GM19023 (cell line): ENCODE data around the gene OLFML3.
"Not testable (repeated sequence)": the region's sequence is repeated elsewhere in the genome, so short reads cannot be mapped to it uniquely, and the experiment has no call there.

Experiments
- ATAC-seq: cut with Tn5 transposase; IDR thresholded peaks from one replicate; pipeline ENCODE4 v1.9.1; 2021; ENCODE audit warnings: mild to moderate bottlenecking, moderate library complexity; ENCODE audit not compliant: unreplicated experiment

OLFML3 gene

DNA sequence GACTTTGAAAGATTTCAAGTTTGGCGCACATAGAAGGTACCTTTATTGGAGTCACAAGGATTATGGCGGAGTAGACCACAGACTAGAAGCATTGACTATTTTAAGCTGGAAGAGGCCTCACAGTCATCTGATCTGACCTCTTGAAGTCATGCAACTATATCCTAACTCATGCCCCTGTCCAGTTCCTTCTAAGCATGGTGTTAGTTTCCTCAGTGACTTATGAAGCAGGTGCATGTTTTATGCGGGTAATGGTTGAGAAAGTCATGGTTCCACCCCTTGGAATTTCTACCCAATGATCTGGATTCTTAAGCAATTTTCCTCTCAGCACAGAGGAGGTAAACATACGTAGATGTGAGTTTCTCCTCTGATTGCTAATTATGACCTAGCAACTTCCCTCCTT, 11.7 kb downstream of the OLFML3 start:
- no peak for ATAC-seq

DNA sequence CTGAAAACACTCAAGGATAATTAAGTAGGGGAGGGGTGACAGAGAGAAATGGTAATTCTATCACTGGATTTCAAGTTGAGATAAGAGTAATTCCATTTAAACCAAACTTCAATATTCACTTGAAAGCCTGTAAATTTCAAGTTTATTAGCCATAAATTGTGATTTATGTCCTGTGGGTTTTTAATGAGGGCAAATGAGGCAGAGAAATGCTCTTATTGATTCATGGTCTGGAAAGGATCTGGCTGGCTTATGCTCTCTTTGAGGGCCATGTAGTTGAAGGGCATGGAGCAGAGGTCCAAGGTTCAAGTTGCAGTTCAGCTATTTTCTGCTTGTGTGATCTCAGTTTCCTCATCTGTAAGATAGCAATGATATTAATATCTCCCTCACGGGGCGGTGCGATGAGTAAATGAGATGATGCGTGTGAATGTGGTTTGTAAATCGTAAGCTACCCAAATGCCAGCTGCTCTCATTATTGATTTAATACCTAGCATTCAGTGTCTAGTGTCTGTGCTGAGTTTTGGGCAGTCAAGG, 12.3 kb downstream of the OLFML3 start:
- no peak for ATAC-seq

DNA sequence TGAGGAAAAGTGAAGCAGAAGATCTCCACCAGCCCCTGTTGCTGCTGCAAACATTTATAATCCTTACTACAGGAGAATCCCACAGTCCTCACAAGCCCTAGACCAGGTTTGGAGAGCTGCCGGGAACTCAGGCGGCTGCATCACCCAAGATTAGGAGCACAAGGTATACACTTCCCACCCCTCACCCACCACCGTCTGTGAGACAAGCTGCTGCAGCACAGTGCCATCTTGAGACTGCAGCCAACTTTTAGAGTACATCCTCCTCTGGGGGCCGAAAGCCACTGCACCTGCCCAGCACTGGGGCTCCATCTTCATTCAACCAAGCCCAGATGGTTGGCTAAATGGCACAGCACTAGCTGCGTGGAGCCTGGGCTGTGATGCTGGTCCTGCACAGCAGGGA, 13.8 kb downstream of the OLFML3 start:
- no peak for ATAC-seq

DNA sequence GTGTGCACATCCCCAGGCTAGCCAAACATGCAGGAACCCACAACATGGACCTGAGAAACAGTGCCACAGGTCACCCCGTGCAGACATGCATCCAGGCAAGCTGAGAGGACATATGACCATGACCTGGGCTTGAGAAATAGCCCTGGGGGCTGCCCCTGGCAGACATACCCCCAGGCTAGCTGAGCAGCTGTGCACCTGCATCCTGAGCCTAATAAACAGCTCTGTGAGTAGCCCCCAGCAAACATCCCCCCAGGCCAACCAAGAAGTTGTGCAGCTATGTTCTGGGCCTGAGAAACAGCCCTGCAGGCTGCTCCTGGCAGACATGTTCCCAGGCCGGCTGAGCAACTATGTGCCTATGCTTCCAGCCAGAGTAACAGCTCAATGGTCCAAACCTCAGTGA, 14.5 kb downstream of the OLFML3 start:
- no peak for ATAC-seq

DNA sequence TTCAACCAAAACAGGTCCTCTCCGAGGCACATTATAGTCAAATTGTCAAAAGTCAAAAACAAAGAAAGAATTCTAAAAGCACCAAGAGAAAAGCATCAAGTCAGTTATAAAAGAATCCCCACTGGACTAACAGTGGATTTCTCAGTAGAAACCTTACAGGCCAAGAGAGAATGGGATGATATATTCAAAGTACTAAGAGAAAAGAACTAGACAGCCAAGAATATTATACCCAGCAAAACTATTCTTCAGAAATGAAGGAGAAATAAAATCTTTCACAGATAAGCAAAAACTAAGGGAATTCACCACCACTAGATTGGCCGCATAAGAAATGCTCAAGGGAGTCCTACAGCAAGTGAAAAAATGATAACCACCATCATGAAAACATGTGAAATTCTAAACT, 16.1 kb downstream of the OLFML3 start:
- ATAC-seq = no peak

DNA sequence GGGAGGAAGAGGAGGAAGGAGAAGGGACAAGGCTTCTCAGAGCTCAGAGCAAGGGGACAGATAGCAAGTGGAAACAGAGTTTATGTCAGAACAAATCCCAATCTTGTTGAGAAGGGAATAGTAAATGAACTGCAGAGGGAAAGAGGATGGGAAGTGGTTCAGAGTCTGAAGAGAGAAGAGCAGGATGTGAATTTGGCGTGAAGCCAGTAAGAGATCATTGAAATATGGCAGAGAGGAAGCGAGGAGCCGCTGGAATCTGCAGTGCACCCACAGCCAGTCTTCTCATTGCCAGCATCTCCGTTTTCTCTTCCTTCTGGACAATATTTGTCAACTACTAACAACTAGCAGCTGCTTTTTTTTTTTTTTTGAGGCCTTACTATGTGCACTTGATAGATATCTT, 19.1 kb downstream of the OLFML3 start:
- ATAC-seq = no peak

DNA sequence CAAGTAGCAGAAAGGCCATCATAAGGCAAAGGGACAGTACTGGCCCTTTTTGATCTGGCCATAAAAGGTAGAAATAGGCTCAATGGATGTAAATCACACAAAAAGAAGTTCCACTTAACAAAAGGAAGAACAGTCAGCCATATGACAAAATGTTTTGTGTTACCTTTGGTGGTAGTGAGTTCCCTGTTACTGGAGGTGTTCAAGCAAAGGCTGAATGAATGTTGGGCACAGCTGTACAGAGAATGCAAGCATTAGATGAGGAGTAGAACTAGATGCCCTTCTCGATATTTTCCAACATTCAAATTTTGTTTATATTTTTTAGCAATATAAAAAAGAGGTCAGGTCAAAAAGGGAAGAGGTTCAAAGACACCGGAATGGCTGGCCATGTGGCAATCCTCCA, 20.0 kb downstream of the OLFML3 start:
- no peak for ATAC-seq

DNA sequence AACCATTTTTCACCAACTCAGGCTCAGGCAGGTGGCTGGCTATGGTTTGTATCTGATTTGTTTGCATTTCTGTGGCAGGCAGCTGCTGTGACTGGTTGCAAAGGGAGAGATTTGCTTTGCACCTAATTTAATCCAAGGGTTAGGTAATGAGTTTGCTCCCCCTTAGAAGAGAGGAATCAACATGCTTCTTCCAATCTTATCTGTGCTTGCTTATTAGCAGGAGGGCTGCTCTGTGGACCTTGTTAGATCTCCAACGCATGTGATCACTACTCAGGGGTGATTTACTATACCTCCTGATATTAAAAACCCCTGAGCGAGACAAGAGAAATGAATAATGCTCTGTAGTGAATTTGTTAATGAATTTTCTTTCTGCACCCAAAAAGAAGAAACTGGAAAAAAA, 20.5 kb downstream of the OLFML3 start:
- no peak for ATAC-seq

DNA sequence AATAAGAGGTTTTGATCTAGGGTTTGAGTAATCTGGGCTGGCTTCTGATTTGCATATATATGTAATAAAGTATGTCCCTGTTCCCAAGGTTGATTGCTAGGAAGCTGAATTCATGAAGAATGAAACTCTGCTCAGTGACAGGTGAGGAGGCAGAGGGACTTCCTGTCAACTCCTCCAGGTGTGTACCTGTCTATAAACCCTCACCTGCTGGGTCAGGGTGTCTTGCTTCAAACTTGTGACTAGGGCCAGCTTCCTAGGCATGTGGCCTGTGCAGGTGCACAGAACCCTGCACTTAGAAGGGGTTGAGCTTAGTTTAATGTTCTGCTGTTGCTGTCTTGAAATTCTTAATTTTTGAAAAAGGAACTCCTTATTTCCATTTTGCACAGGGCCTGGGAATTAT, 21.1 kb downstream of the OLFML3 start:
- no peak for ATAC-seq

DNA sequence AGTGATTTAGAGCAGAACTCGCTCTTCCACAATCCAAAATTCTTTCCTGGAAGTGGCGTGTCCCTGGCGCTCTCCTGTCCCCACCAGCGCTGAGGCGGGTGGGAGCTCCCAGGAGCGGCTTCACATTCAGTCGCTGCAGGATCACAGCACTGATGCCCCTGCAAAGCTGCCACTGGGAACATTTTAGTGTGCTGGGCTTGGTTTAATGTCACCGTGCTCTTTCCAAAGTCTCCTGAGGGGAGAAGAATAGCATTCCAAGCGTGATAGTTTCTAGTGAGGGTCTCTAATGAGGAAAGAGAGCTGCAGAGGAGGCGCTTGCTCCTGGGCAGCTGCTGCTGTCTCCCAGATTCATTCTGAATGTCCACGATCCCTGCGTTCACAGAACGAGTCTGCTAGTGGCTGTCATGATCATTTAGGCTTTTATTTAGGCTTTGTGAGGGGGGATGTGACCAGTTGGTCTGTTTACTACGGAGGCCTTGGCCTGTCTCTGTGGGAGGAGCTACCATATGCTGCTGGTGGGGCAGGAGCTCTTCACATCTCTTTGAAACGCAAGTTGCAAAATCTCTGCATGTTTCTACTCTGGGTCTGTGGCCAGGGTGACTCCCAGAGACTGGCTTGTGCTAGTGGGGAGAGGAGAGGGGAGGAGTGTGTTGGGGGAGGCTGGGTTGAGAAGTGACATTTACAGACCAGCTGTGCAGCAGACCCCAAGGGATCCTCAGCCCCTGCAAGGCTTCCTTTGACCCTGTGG, 23.4 kb downstream of the OLFML3 start:
- no peak for ATAC-seq

DNA sequence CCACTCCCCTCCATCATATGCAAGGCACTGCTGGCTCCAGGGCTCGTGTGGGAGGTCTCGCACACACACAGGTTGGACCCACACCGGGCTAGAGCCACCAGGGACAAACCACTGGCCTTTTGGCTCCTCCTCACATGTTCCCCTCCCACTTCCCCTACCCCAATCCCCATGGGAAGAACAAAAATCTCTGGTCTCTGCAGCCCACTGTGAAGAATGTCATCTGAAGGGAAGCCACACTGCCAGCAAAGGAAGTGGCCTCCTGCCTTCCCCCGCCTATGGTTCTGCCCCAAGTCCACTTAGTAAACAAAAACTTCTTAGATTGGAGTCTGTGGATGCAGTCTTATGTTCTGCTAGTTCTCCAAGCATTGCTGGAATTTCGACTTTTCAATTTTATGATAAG, 24.2 kb downstream of the OLFML3 start:
- no peak for ATAC-seq

DNA sequence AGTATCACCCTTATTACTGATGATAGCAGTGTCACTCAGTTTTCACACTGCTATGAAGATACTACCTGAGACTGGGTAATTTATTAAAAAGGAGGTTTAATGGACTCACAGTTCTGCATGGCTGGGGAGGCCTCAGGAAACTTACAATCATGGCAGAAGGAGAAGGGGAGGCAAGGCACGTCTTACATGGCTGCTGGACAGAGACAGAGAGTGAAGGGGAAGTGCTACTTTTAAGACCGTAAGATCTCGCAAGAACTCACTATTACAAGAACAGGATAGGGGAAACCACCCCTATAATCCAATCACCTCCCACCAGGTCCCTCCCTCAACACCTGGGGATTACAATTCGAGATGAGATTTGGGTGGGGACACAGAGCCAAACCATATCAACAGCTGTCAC, 27.6 kb downstream of the OLFML3 start:
- ATAC-seq = not testable (repeated sequence)

DNA sequence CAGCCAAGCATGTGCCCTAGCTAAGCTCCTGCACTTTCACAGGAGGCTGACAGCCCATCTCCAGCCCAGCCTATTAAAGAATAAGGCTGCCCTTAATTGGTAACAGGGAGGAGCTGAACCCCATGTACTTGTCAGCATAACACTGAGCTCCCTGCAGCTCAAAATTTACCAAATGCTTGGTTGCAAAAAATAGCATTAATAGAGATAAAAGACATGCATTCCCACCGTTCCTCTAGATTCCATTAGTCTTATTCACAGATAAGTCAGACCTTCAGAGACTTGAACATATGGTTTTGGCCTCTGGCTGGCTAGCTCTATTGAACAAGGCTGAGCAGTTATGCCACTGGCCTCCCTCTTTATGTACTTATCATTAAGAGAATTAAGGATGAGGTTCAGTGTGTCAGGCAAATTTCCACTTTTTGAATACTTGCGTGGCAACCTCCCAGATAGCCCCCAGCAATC, 29.2 kb downstream of the OLFML3 start:
- ATAC-seq = no peak

DNA sequence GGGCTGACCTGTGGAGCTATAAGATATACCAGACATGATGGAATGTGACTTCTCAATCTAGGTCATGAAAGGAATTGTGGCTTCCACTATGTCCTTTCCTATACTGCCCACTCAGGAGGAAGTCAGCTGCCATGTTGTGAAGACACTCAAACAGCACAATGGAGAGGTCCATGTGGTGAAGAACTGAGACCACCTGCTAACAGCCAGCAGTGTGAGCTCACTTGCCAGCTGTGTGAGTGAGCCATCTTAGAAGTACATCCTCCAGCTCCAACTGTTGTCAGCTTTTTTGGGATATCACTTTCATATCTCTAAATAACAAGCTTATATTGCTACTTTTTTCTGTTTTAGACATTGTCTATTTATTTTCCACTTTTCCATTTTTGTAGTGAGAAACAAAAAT, 29.7 kb downstream of the OLFML3 start:
- ATAC-seq = no peak

DNA sequence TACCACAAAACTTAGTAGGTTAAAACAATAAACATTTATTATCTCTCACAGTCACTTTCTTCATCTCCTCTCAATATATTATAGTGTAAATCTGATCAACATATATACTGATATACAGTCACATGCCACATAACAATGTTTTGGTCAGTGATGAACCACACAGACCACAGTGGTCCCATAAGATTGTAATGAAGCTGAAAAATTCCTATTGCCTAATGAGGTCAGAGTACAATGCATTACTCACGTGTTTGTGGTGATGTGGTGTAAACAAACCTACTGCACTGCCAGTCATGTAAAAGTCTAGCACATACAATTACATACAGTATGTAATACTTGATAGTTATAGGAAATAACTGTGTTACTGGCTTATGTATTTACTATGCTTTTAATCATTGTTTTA, 30.1 kb downstream of the OLFML3 start:
- ATAC-seq = no peak

DNA sequence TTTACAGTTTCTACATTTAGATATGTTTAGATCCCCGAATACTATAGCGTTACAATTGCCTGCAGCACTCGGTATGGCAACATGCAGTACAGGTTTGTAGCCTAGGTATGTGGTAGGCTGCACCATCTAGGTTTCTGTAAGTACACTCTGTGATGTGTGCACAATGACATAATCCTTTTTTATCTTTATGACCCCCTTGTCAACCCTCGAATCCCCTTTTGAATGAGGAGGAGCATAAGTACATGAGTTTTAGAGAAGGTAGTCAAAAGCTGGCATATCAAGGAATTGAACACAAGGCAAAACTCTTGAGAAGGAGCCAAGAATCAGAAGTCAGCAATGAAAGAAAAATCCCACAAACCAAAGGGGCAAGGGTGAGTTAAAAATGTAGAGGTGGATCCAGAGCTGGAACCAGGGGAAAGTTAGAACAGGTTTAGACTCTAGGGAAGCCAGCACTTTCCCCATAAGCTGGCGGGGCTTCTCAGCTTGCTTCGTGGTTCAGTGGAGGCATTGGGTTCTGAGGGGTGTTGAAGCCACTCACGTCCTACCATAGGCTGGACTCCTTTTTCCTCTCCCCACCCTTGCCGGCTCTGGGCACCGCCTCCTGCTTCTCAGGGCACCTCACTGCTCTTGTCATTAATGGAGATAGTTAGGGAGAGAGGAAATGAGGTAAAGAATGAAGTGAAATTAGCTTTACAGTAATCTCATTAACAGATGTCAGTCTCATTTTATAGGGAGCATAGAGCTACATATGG, 31.3 kb downstream of the OLFML3 start:
- no peak for ATAC-seq

DNA sequence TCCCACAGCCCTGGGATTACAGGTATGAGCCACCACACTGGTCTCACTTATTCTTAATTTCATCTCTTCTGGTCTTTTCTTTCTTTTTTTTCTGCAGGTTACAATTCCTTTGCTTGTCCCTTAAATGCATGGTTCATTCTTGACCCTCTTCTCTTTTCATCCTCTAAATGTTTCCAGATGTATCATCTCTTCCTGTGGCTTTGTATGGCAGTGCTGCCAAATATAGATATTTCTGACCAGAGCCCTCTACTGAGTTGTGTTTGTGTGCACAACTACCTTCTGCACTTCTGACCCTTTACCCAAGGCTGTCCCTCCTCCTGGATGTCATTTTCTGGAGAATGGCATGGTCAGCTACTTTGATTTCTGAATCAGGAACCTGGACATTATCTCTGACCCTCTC, 32.5 kb downstream of the OLFML3 start:
- no peak for ATAC-seq

DNA sequence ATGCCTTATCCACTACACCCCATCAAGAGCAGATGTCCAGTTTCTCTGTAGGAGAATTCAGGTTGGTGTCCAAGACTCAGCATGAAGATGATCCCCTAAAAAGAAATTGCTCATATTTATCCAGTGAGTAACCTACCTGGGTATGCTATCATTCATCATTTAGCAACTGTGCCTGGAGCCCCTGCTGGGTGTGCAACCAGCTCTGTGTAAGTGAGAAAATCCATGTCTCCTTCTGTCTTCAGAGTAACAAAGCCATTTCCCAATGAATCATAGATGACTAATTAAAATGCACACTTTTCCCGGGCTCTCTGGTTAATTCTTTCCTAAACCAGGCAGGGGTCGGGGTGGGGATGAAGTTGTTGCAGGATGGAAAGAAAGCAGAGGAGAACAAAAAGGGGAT, 35.8 kb downstream of the OLFML3 start:
- no peak for ATAC-seq

DNA sequence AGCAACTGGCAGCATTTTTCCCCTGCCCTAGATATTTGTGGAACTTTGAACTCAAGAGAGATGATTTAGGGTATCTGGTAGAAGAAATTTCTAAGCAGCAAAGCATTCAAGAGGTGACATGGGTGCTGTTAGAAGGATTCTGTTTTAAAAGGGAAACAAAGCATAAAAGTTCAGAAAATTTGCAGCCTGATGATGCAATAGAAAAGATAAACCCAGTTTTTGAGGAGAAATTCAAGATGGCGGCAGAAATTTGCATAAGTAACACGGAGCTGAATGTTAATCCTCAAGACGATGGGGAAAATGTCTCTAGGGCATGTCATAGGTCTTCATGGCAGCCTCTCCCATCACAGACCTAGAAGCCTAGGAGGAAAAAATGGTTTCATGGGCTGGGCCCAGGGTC, 40.5 kb downstream of the OLFML3 start:
- ATAC-seq = not testable (repeated sequence)

DNA sequence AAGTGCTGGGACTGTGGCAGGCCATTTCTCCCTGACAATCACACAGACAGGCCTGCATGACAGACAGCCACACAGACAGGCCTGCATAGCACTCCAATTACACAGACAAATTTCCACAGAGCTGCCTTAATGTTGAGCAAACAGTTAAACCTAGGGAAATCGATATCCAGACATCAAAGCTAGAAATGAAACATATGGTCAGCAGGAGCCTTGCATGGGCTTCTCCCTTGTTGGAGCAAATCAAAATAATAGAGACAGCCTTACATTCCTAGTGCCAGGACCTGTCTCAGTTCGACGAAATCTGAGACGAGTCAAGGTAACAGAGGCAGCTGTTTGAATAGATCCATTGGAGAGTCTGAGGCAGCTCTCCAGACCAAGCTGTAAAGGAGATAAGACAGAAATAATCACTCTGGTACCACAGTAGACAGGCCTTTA, 42.4 kb downstream of the OLFML3 start:
- no peak for ATAC-seq

DNA sequence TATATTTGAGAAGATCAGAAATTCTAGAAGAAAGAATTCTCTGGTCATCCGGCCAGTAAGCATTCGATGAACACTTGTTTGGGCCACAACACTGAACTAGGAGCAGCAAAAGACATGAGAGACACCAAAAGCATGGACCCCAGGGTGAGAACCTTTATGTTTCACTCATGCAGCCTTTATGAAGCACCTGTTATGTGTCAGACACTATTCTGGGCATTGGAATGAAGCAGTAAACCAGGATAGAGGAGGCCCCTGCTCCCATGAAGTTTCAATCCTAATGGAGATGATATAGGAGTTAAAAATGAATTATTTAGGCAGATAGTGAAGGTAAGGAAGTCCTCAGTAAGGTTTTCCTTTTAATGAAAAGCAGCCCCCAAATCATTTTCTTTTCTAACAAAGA, 43.6 kb downstream of the OLFML3 start:
- ATAC-seq = no peak

DNA sequence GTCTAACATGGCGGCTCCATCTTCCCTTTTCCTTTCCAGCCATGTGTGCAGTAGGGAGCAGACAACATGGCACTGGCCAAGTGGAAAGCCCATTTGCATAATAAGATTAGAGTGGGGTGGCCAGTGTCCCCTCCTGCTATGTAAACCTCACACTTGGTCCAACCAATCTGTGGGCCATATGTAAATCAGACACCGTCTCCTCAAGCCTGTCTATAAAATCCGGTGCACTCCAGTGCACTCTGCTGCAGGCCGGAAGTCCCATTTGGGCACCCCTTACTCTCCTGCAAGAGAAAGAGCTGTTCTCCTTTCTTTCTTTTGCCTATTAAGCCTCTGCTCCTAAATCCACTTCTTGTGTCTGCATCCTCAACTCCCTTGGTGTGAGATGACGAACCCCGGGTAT, 44.1 kb downstream of the OLFML3 start:
- no peak for ATAC-seq
